GM23248 (cell line): ENCODE data around the gene UBE2C. TPM values are rescaled to one million over a fixed set of nuclear protein-coding genes. Genes with fewer than 3 reads are reported as not detected.
A peak's percentile ranks its signal among the peaks of the same experiment; 100 is the strongest.

ENCODE experiments used
- DNase-seq: peaks from one replicate; pipeline ENCODE4 v3.0.0-alpha.2; 2015
- H2AFZ ChIP-seq: fragments of 200-600 bp; sonication (generic); 2 replicates; pipeline ENCODE4 v1.6.1; 2016; ENCODE audit warnings: antibody characterized with exemption
- H3F3A ChIP-seq: fragments of 200-600 bp; sonication (generic); 2 replicates; pipeline ENCODE4 v1.6.1; 2016; ENCODE audit warnings: mild to moderate bottlenecking, antibody characterized with exemption, mixed run types; ENCODE audit not compliant: insufficient read depth
- H3K27ac ChIP-seq: fragments of 200-600 bp; sonication (generic); 2 replicates; pipeline ENCODE4 v1.5.1; 2016; ENCODE audit warnings: mild to moderate bottlenecking
- H3K27me3 ChIP-seq: fragments of 200-600 bp; sonication (generic); replicated peaks from 2 replicates; pipeline ENCODE4 v1.6.1; 2016; ENCODE audit warnings: mild to moderate bottlenecking; ENCODE audit not compliant: insufficient read depth
- H3K36me3 ChIP-seq: fragments of 200-600 bp; sonication (generic); 2 replicates; pipeline ENCODE4 v1.6.1; 2016; ENCODE audit warnings: low read depth, mild to moderate bottlenecking
- H3K4me1 ChIP-seq: fragments of 200-600 bp; sonication (generic); 2 replicates; pipeline ENCODE4 v1.6.1; 2016; ENCODE audit warnings: mild to moderate bottlenecking; ENCODE audit not compliant: insufficient read depth
- H3K4me2 ChIP-seq: fragments of 200-600 bp; sonication (generic); one replicate; pipeline ENCODE4 v1.6.1; 2016; ENCODE audit warnings: mild to moderate bottlenecking; ENCODE audit not compliant: unreplicated experiment
- H3K4me3 ChIP-seq: fragments of 200-600 bp; sonication (generic); 2 replicates; pipeline ENCODE4 v1.5.1; 2016; ENCODE audit warnings: mild to moderate bottlenecking
- H3K79me2 ChIP-seq: fragments of 200-600 bp; sonication (generic); 2 replicates; pipeline ENCODE4 v1.6.1; 2016; ENCODE audit warnings: mild to moderate bottlenecking; ENCODE audit not compliant: insufficient read depth
- H3K9ac ChIP-seq: fragments of 200-600 bp; sonication (generic); 2 replicates; pipeline ENCODE4 v1.6.1; 2016; ENCODE audit warnings: mild to moderate bottlenecking
- H3K9me2 ChIP-seq: fragments of 200-600 bp; sonication (generic); 2 replicates; pipeline ENCODE4 v1.6.1; 2016; ENCODE audit warnings: mixed run types, mild to moderate bottlenecking, moderate library complexity; ENCODE audit not compliant: insufficient read depth
- H3K9me3 ChIP-seq: fragments of 200-600 bp; sonication (generic); one replicate; pipeline ENCODE4 v1.6.1; 2017; ENCODE audit warnings: low read depth
- H4K20me1 ChIP-seq: fragments of 200-600 bp; sonication (generic); 2 replicates; pipeline ENCODE4 v1.6.0; 2016; ENCODE audit not compliant: insufficient read depth
- EZH2 ChIP-seq: fragments of 200-600 bp; sonication (generic); IDR thresholded peaks from 2 replicates; pipeline ENCODE4 v1.6.1; 2018; ENCODE audit warnings: antibody characterized with exemption, mild to moderate bottlenecking; ENCODE audit not compliant: insufficient read depth, poor library complexity, severe bottlenecking
- EZH2phosphoT487 ChIP-seq: fragments of 200-600 bp; sonication (generic); IDR thresholded peaks from 2 replicates; pipeline ENCODE4 v1.6.1; 2018; ENCODE audit warnings: antibody characterized with exemption, moderate library complexity, mild to moderate bottlenecking, low read depth; ENCODE audit not compliant: insufficient read depth
- WGBS, 2 experiments: methylation state at CpG; one replicate each; pipeline ENCODE4 v1.1.6; 2015 to 2017; ENCODE audit warnings: low lambda C conversion rate in 2 of 2, low coverage in 1 of 2; ENCODE audit errors: missing lambda C conversion rate in 2 of 2; 5-methylcytosine and 5-hydroxymethylcytosine counted together
- in situ Hi-C: fragments of 300-500 bp; cut with MboI; formaldehyde crosslinking; loops from 2 replicates; pipeline ENCODE4 v1.15.0; 2020
- polyA plus RNA-seq: library from polyadenylated mRNA; unstranded; fragments of >200 nt; fragmentation: Nextera tagmentation; extraction: Ambion mirVana; gene quantifications from 2 replicates; pipeline ENCODE4 v1.2.1, GENCODE V29; 2016
- total RNA-seq: library from RNA; depleted of rRNA; stranded (reverse); fragments of >200 nt; shearing (Covaris generic); gene quantifications from 2 replicates; pipeline ENCODE4 v1.2.3, GENCODE V29; 2014

Gene UBE2C
- total and polyA plus RNA-seq, 2 experiments from 2014 or later: 33.8 to 69.2 TPM

GRCh38 chr20:45775411-45775810 is 37.0 kb upstream of the UBE2C start:
- in situ Hi-C loops: loop anchor here (10.0 to 25.0 kb wide), 2 partner anchors 471 to 763 kb away; partner anchors contain the start of genes MATN4 and RBPJL
- DNase-seq: no peak
- H3K27ac ChIP-seq: no peak overlapping the region
- no peaks in the 10 kb centered on the region for H3K9me2 ChIP-seq
- no peaks in the 10 kb centered on the region for H3K27me3 ChIP-seq
- no peak overlapping the region for H3K4me3 ChIP-seq
- H3K36me3 ChIP-seq: no peaks in the 10 kb centered on the region
- no peak overlapping the region for H3K9ac ChIP-seq
- peaks cover 22% of the 10 kb centered on the region for H3F3A ChIP-seq
- no peak overlapping the region for H3K4me2 ChIP-seq
- no peaks in the 10 kb centered on the region for H3K9me3 ChIP-seq
- H4K20me1 ChIP-seq: no peaks in the 10 kb centered on the region
- no peaks in the 10 kb centered on the region for H3K79me2 ChIP-seq
- 91 to 93% methylated on average over 6 of the region's 6 CpGs for WGBS, 2 experiments
- peaks cover 30% of the 10 kb centered on the region for H3K4me1 ChIP-seq
- TF ChIP-seq EZH2 (no peak), EZH2phosphoT487 (no peak)
- H2AFZ ChIP-seq: no peak overlapping the region

- peaks cover 38% of the 10 kb centered on the region for H3K4me1 ChIP-seq
- no peak overlapping the region for H3K4me2 ChIP-seq
- no peak overlapping the region for H2AFZ ChIP-seq
- DNase-seq: no peak
- H4K20me1 ChIP-seq: no peaks in the 10 kb centered on the region
- H3K9ac ChIP-seq: no peak overlapping the region
- no peaks in the 10 kb centered on the region for H3K36me3 ChIP-seq
- no peaks in the 10 kb centered on the region for H3K9me2 ChIP-seq
- H3K9me3 ChIP-seq: no peaks in the 10 kb centered on the region
- H3F3A ChIP-seq: peaks cover 36% of the 10 kb centered on the region
- no peaks in the 10 kb centered on the region for H3K79me2 ChIP-seq
- no peaks in the 10 kb centered on the region for H3K27me3 ChIP-seq
- TF ChIP-seq EZH2phosphoT487: no peak
- no peak for TF ChIP-seq EZH2
- no peak overlapping the region for H3K4me3 ChIP-seq
- no peak overlapping the region for H3K27ac ChIP-seq
- in situ Hi-C loops: loop anchor here (10.0 to 25.0 kb wide), 2 partner anchors 472 to 765 kb away; partner anchors contain the start of genes MATN4 and RBPJL
- WGBS, 2 experiments: 90 to 92% methylated on average over 7 of the region's 7 CpGs
These were observed 35.5 kb upstream of the UBE2C start for GRCh38 chr20:45776931-45777330.

- H3K4me2 ChIP-seq: peak overlapping the region; percentile 69
- peak overlapping the region; percentile 38 for H3K4me3 ChIP-seq
- DNase-seq: peak; percentile 98
- peaks cover 53% of the 10 kb centered on the region for H3F3A ChIP-seq
- H3K36me3 ChIP-seq: no peaks in the 10 kb centered on the region
- H3K9me2 ChIP-seq: no peaks in the 10 kb centered on the region
- TF ChIP-seq EZH2 (no peak), EZH2phosphoT487 (no peak)
- no peak overlapping the region for H2AFZ ChIP-seq
- no peaks in the 10 kb centered on the region for H3K79me2 ChIP-seq
- H3K9me3 ChIP-seq: no peaks in the 10 kb centered on the region
- H3K27ac ChIP-seq: peak overlapping the region; percentile 94
- in situ Hi-C loops: loop anchor here (10.0 to 25.0 kb wide), 2 partner anchors 474 to 767 kb away; partner anchors contain the start of genes MATN4 and RBPJL
- H3K27me3 ChIP-seq: no peaks in the 10 kb centered on the region
- no peaks in the 10 kb centered on the region for H4K20me1 ChIP-seq
- peaks cover 52% of the 10 kb centered on the region for H3K4me1 ChIP-seq
- 14 to 18% methylated on average over 8 of the region's 8 CpGs for WGBS, 2 experiments
- H3K9ac ChIP-seq: peak overlapping the region; percentile 69
These were observed 33.2 kb upstream of the UBE2C start for GRCh38 chr20:45779011-45779915.

GRCh38 chr20:45780159-45780558 is 32.3 kb upstream of the UBE2C start:
- no peaks in the 10 kb centered on the region for H3K9me2 ChIP-seq
- no peaks in the 10 kb centered on the region for H3K36me3 ChIP-seq
- H3K79me2 ChIP-seq: no peaks in the 10 kb centered on the region
- H3K9ac ChIP-seq: peak overlapping the region; percentile 69
- H3K4me3 ChIP-seq: no peak overlapping the region
- peaks cover 53% of the 10 kb centered on the region for H3F3A ChIP-seq
- no peaks in the 10 kb centered on the region for H4K20me1 ChIP-seq
- 56 to 61% methylated on average over 4 of the region's 4 CpGs for WGBS, 2 experiments
- H3K27ac ChIP-seq: peak overlapping the region; percentile 94
- no peak for TF ChIP-seq EZH2phosphoT487
- TF ChIP-seq EZH2: no peak
- no peak overlapping the region for H2AFZ ChIP-seq
- H3K4me1 ChIP-seq: peaks cover 52% of the 10 kb centered on the region
- DNase-seq: peak; percentile 5
- H3K27me3 ChIP-seq: no peaks in the 10 kb centered on the region
- H3K4me2 ChIP-seq: peak overlapping the region; percentile 69
- in situ Hi-C loops: loop anchor here (25.0 kb wide), 1 partner anchor 768 kb away; no protein-coding TSS in a partner anchor
- no peaks in the 10 kb centered on the region for H3K9me3 ChIP-seq
